Upper lobe of left lung (tissue), 4 donors: ENCODE data around the gene ARMH3.

Source experiments
- CTCF ChIP-seq, 6 experiments: fragments of 450-650 bp in 4 of 6; fragments of 200-600 bp in 2 of 6; sonication (generic) in 2 of 6; IDR thresholded peaks; one replicate each; pipeline ENCODE4 v1.5.1; 2016 to 2019; ENCODE audit warnings: antibody characterized with exemption in 6 of 6
- EP300 ChIP-seq, 4 donors: sonication (generic); formaldehyde crosslinking; IDR thresholded peaks; one replicate each; pipeline ENCODE4 v1.5.1; 2017; ENCODE audit warnings: antibody characterized with exemption in 4 of 4, control low read depth in 2 of 4
- POLR2A ChIP-seq, 4 donors: fragments of 450-650 bp; IDR thresholded peaks; one replicate each; pipeline ENCODE4 v1.5.1; 2016 to 2017; ENCODE audit warnings: antibody characterized with exemption in 4 of 4, mild to moderate bottlenecking in 2 of 4

- no peak for TF ChIP-seq CTCF (IDR thresholded peaks at IDR 0.05)
- no peak for TF ChIP-seq POLR2A (IDR thresholded peaks at IDR 0.05)
- TF ChIP-seq EP300 (IDR thresholded peaks at IDR 0.05), result no peak
Measured at GRCh38 chr10:102064503-102064867, 8.5 kb upstream of the ARMH3 start.
